Brain microvascular endothelial cell (primary cell): ENCODE results near the gene AUTS2.
A peak's percentile ranks its signal among the peaks of the same experiment; 100 is the strongest.

Experiments used
- DNase-seq: peaks from one replicate; pipeline ENCODE4 v3.0.0-alpha.2; 2020
- H3K27ac ChIP-seq: fragments of 250-450 bp; sonication (Bioruptor Pico); 2 replicates; pipeline ENCODE4 v1.5.1; 2020; ENCODE audit warnings: mild to moderate bottlenecking, moderate library complexity
- H3K27me3 ChIP-seq: fragments of 250-450 bp; sonication (Bioruptor Pico); replicated peaks from 2 replicates; pipeline ENCODE4 v1.5.1; 2020; ENCODE audit warnings: mild to moderate bottlenecking
- H3K36me3 ChIP-seq: fragments of 250-450 bp; sonication (Bioruptor Pico); replicated peaks from 2 replicates; pipeline ENCODE4 v1.5.1; 2020; ENCODE audit warnings: mild to moderate bottlenecking
- H3K4me3 ChIP-seq: 2 replicates; pipeline ENCODE4 v1.5.1; 2011; ENCODE audit warnings: low read depth, mild to moderate bottlenecking, control low read depth, low read length, moderate library complexity
- CTCF ChIP-seq: IDR thresholded peaks from 2 replicates; pipeline ENCODE4 v1.5.1; 2011; ENCODE audit warnings: low read depth, mild to moderate bottlenecking, moderate library complexity, low read length, control low read depth, inconsistent platforms; ENCODE audit errors: missing control alignments
- in situ Hi-C: cut with HindIII; loops from 2 replicates; pipeline ENCODE4 v1.10.0; 2017; ENCODE audit warnings: low sequenced_read_pairs, low pct_ligation_motif_present

Gene AUTS2

GRCh38 chr7:70182521-70182920, 584.2 kb downstream of the AUTS2 start:
- H3K36me3 ChIP-seq = no peaks in the 10 kb centered on the region
- H3K27me3 ChIP-seq = no peaks in the 10 kb centered on the region
- no peak overlapping the region for H3K27ac ChIP-seq
- no peak for DNase-seq
- no peak for TF ChIP-seq CTCF
- H3K4me3 ChIP-seq = no peak overlapping the region
- in situ Hi-C loops = no loop called here

- DNase-seq = no peak
- no peaks in the 10 kb centered on the region for H3K36me3 ChIP-seq
Measured at GRCh38 chr7:70183278-70183677, 585.0 kb downstream of the AUTS2 start.

GRCh38 chr7:70188901-70189650, 590.8 kb downstream of the AUTS2 start:
- Histone ChIP-seq H3K4me3 (no peak overlapping the region), H3K36me3 (no peaks in the 10 kb centered on the region), H3K27me3 (no peaks in the 10 kb centered on the region), H3K27ac (no peak overlapping the region)
- no peak for TF ChIP-seq CTCF
- in situ Hi-C loops = no loop called here
- DNase-seq = no peak

More at GRCh38 chr7:70183278-70183677, 585.0 kb downstream of the AUTS2 start:
- in situ Hi-C loops = no loop called here
- H3K4me3 ChIP-seq = no peak overlapping the region
- H3K27me3 ChIP-seq = no peaks in the 10 kb centered on the region
- no peak overlapping the region for H3K27ac ChIP-seq
- TF ChIP-seq CTCF = no peak

- no peak for DNase-seq
- in situ Hi-C loops = no loop called here
Measured at GRCh38 chr7:70189776-70190175, 591.5 kb downstream of the AUTS2 start.

GRCh38 chr7:70190281-70190680, 592.0 kb downstream of the AUTS2 start:
- no peak overlapping the region for H3K27ac ChIP-seq
- no peak overlapping the region for H3K4me3 ChIP-seq
- TF ChIP-seq CTCF = no peak
- in situ Hi-C loops = no loop called here
- H3K36me3 ChIP-seq = no peaks in the 10 kb centered on the region
- H3K27me3 ChIP-seq = no peaks in the 10 kb centered on the region
- no peak for DNase-seq

More at GRCh38 chr7:70189776-70190175, 591.5 kb downstream of the AUTS2 start:
- no peaks in the 10 kb centered on the region for H3K27me3 ChIP-seq
- H3K4me3 ChIP-seq = no peak overlapping the region
- no peaks in the 10 kb centered on the region for H3K36me3 ChIP-seq
- TF ChIP-seq CTCF = no peak
- H3K27ac ChIP-seq = no peak overlapping the region

- Histone ChIP-seq H3K36me3 (no peaks in the 10 kb centered on the region), H3K27ac (no peak overlapping the region), H3K4me3 (no peak overlapping the region), H3K27me3 (no peaks in the 10 kb centered on the region)
- in situ Hi-C loops = no loop called here
- TF ChIP-seq CTCF = peak; percentile 28
- no peak for DNase-seq
Measured at GRCh38 chr7:70193514-70193913, 595.2 kb downstream of the AUTS2 start.
